Measurements from ENCODE around the gene MARCHF4. TPM values are rescaled to one million over a fixed set of nuclear protein-coding genes. Genes with fewer than 3 reads are reported as not detected.

The MARCHF4 gene
- total and polyA plus RNA-seq, 2 experiments from 2014 or later: 0.45 to 1.1 TPM

- Mint-ChIP-seq H3K4me3 (no peak overlapping the region; the same call in 2 of the 3 replicates), H3K27ac (no peak overlapping the region), H3K27me3 (ENCODE audit: insufficient read depth, low read depth, poor library complexity) (peaks cover 5% of the 10 kb centered on the region), H3K36me3 (ENCODE audit: low read depth) (no peaks in the 10 kb centered on the region), H3K4me1 (peaks cover 50% of the 10 kb centered on the region), H3K9me3 (no peaks in the 10 kb centered on the region)
- H3K79me2 ChIP-seq (replicated peaks; ENCODE audit: insufficient read depth): no peaks in the 10 kb centered on the region
- no peaks in the 10 kb centered on the region for H4K20me1 ChIP-seq (replicated peaks; ENCODE audit: insufficient read depth)
- peak overlapping the region; percentile 44; the same call in 1 of the 2 replicates for H2AFZ ChIP-seq
- H3K9me2 ChIP-seq (ENCODE audit: insufficient read depth): peaks cover 8% of the 10 kb centered on the region; the same call in 1 of the 2 replicates
- H3K4me2 ChIP-seq: no peak overlapping the region
- peaks cover 37% of the 10 kb centered on the region for H3K4me1 ChIP-seq (ENCODE audit: insufficient read depth)
- TF ChIP-seq, protein P1, sequence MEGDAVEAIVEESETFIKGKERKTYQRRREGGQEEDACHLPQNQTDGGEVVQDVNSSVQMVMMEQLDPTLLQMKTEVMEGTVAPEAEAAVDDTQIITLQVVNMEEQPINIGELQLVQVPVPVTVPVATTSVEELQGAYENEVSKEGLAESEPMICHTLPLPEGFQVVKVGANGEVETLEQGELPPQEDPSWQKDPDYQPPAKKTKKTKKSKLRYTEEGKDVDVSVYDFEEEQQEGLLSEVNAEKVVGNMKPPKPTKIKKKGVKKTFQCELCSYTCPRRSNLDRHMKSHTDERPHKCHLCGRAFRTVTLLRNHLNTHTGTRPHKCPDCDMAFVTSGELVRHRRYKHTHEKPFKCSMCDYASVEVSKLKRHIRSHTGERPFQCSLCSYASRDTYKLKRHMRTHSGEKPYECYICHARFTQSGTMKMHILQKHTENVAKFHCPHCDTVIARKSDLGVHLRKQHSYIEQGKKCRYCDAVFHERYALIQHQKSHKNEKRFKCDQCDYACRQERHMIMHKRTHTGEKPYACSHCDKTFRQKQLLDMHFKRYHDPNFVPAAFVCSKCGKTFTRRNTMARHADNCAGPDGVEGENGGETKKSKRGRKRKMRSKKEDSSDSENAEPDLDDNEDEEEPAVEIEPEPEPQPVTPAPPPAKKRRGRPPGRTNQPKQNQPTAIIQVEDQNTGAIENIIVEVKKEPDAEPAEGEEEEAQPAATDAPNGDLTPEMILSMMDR (conservative IDR thresholded peaks at IDR 0.05; ENCODE audit: low read depth in 2 of 2): no peak
- TF ChIP-seq, protein P2, sequence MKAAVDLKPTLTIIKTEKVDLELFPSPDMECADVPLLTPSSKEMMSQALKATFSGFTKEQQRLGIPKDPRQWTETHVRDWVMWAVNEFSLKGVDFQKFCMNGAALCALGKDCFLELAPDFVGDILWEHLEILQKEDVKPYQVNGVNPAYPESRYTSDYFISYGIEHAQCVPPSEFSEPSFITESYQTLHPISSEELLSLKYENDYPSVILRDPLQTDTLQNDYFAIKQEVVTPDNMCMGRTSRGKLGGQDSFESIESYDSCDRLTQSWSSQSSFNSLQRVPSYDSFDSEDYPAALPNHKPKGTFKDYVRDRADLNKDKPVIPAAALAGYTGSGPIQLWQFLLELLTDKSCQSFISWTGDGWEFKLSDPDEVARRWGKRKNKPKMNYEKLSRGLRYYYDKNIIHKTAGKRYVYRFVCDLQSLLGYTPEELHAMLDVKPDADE (IDR thresholded peaks at IDR 0.05): no peak
- TF ChIP-seq POLR2AphosphoS5 (IDR thresholded peaks at IDR 0.05; ENCODE audit: low read depth) (no peak), ZNF462 (CRISPR knock-in tag; IDR thresholded peaks at IDR 0.05) (peak; percentile 59; the same call in 1 of the 2 replicates), ZNF331 (CRISPR knock-in tag; IDR thresholded peaks at IDR 0.05; ENCODE audit: low read depth) (no peak)
- H3K27me3 ChIP-seq (ENCODE audit: insufficient read depth): no peaks in the 10 kb centered on the region
- peak; percentile 65 for DNase-seq (ENCODE audit: low spot score)
- no peak overlapping the region for H3K4me3 ChIP-seq
- no peak overlapping the region for H3K27ac ChIP-seq (ENCODE audit: low read depth)
- peak; percentile 91 for ATAC-seq
- H3K36me3 ChIP-seq (ENCODE audit: insufficient read depth): no peaks in the 10 kb centered on the region
- H3F3A ChIP-seq (replicated peaks; ENCODE audit: low read depth): no peaks in the 10 kb centered on the region
These were observed 22.9 kb downstream of the MARCHF4 start for GRCh38 chr2:216349366-216349765.
